ENCODE measurements around the gene S100PBP.

The S100PBP gene

DNA sequence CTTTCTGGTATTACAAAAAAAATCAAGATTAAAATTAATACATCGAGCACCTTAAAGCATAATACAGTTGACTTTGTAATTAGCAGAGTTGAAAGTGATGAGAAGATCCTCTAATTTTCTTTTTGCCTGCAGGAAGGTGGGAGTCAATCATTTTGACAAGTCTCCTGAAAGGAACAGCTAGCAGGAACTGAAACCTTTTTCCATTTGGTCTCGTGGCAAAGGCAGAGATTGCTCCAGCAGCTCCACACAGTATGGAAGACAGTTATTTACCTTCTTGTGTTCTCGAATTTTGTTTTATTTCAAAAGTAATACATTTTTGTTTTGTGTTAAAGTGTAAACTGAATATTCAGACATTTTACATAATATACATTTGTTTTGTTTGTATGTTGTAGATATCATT, 7.7 kb downstream of the S100PBP start:
- no peak for DNase-seq (ENCODE audit: low read depth in 3 of 3, low spot score in 1 of 3)

DNA sequence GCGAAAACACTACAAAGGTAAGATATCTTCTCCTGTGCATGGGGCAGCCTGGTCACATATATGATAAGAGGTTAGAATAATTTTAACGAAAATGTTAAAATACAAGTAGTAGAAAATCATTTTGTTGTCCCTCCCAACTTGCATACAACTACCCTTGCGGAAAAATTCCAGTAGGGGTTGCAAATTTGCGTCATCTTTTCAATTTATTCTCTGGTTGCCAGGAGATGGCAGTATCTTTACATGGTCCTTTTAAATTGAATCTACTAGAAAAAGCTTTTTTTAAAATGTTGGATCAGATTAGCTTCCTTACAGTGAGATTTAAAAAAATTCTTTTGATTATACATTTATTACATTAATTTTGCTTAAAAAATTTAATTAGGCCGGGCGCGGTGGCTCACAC, 10.9 kb downstream of the S100PBP start:
- DNase-seq (ENCODE audit: low read depth in 3 of 3, low spot score in 1 of 3), result no peak

DNA sequence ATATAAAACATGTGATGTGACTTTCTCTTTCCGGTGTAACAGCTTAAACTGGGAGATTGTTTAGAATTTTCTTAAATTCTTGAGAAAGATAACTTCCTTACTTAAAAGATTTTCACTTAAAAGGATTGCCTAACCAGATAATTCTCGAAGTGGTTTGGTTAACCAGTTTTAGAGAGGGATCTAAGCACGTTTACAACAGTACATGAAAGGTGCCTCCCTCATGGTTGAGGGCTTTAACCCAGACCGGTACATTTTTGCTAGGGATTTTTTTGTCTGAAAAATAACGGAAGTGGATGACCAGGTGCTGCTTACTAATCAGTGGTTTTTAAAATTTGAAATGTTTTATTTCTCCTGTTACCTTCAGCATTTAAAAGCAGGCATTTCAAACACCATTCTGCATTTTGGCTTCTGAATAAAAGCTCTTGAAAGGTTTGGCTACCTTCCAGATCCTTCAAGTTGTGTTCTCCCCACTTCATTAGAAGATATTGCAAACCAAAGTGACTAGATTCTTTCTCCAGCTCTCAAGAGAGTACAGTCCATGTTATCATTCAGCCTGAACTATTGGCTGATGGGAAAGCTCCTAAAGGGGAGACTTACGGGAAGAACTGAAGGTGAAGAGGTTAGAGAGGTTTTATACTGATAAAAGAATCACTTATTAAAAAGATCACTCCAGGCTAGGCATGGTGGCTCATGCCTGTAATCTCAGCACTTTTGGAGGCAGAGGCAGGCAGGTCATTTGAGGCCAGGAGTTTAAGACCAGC, 12.8 kb downstream of the S100PBP start:
- no peak for DNase-seq (ENCODE audit: low read depth in 3 of 3, low spot score in 1 of 3)

DNA sequence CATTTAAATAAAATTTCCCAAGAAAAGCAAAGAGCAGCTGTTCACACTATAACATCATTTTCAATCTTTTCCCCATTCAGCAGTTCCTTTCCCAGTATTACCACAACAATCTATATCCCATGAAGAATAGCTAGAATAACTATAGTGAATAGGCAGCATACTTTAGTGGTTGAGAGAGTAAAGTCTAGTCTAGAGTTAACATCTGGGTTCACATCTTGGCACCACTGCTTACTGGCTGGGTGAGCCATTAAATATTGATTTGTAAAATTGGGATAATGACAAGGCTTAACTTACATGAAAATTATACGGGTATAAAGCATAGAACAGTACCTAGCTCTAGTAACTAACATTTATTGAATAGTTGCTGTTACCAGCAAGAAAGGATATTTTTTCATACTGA, 14.4 kb downstream of the S100PBP start:
- DNase-seq (ENCODE audit: low read depth in 3 of 3, low spot score in 1 of 3), result no peak

DNA sequence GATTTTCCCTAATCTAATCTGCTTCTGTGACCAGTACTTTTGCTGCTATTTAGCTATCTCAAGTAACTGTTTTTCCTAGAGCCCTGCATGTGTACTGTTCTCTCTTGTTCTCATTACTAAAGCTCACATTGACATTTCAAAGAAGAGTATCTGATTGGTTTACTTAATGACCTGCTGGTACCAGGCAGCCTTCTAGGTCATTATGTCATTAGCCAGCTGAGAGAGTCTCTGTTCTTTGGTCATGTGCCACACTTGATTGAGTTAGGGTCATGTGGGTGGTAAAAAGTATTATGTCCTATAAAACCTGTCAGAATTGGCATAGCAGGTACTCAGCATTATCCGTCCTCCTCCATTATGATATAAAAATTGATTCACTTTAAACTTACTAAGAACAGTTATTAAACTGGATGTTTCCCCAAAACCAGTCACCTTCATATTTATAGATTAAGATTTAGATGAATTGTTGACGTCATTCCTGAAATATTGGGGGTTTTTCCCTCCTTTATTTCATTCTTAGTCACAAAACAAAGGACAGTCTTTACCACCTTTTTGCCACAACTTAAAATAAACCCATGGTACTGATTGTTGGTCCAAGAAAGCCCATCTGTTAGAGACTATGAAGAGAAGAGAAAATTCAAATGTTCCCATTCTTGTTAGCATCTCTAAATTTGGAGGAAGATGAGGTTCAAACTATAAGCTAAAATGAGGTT, 31.1 kb downstream of the S100PBP start:
- no peak for DNase-seq (ENCODE audit: low read depth in 3 of 3, low spot score in 1 of 3)

DNA sequence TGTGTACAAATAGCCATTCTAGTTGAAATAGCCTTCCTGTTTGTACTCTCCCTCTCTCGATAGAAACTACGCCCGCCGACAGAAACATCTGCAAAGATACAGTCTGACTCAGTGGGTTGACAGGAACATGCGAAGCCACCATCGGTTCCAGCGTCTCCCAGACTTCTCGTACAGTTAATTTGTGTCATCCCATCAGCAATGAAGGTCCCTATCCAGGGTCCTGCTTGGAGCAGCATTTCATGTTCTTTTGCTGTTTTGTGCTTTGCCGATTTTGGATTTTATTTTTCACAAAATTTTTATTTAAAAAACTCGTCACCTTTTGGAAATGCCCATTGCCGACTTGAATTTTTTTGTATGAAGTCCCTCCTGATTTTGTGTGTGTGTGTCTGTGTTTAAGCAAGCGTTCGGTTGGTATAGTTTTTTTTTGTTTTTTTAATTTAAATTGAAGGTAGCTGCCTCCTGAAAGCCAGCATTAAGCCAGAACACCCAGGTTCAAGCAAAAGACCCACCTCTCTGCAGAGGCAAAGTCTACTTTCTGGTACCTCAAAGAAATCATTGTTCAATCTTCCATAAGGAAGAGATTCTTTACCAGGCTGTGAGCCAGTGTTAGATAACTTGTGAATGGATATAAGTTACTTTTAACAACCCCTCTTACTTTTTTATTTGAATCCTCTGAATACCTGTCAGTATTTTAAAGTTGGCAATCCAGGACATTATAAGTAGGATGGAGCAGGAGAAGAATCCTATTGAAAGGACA, 38.6 kb downstream of the S100PBP start:
- no peak for DNase-seq (ENCODE audit: low read depth in 3 of 3, low spot score in 1 of 3)

DNA sequence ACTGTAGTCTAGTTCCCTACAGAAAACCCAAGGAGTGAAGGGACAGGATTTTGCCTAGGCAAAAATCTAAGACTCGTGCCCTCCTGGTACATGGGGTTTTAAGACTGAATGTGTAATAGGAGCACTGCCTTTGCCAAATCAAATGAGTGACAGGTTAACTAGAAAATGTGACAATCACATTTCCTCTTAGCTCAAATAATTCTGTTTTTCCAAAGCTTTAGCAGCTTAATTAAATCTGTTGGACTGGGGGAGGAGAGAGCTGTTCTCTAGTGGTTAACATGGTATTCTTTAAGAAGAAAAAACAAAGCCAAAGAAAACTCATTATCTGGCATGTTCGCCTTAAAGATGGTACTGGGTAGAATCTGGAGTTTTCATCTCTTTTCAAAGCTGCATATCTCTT, 40.7 kb downstream of the S100PBP start:
- no peak for DNase-seq (ENCODE audit: low read depth in 3 of 3, low spot score in 1 of 3)

DNA sequence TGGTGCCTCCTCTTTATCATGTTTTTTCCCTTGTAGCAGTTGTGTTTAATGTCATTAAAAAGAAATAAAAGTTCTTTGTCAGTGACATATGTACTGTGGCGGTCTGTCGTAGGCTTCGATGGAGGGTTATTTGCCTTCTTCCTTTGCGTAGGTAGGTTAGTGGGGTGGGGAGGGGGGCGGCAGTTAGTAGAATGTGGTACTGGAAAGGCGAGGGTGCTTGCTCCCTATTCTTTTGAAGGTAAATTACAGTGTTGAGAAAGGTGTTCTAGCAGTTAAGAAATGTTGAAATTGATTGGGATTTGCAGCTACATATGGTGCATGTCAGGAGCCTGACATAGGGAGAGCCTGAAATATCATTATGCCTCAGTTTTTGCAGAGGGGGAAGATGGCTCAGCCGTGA, 41.3 kb downstream of the S100PBP start:
- DNase-seq (ENCODE audit: low read depth in 3 of 3, low spot score in 1 of 3), result no peak

DNA sequence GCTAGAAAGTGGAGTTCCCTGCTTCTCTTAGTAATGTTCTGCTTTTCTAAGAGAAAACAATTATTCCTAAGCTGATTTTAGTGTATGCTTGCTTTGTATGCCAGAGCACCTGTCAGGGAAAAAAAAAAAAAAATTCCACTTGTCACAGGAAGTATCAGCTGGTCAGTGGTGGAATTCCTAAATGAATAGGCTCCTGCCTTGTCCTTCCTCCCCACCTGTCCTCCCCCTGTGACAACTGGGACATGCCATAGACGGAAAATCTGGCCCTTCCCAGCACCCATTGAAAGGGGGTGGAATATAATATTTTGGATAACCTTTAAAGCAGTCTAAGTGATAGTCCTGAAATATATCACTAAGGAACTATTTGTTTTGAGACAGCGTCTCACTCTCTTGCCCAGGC, 42.5 kb downstream of the S100PBP start:
- DNase-seq (ENCODE audit: low read depth in 3 of 3, low spot score in 1 of 3), result no peak

DNA sequence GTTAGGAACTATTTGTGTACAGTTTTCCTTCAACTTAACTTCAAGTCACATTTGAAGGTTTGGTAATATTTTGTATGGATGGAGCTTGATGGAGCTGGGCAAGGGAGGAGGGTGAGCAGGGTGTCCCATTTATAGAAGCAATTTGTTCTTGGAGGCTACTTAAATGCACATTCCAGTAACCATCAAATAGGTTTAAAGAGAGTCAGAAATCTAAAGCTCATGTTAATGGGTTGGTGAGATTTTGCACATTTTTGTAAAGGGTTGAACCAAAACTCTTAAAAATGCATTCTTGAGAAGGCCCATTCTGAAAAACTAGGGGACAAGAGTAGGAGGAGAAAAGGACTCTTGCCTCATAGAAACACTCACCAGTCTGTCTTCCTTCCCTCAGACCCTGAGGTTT, 43.1 kb downstream of the S100PBP start:
- DNase-seq (ENCODE audit: low read depth in 3 of 3, low spot score in 1 of 3), result no peak

DNA sequence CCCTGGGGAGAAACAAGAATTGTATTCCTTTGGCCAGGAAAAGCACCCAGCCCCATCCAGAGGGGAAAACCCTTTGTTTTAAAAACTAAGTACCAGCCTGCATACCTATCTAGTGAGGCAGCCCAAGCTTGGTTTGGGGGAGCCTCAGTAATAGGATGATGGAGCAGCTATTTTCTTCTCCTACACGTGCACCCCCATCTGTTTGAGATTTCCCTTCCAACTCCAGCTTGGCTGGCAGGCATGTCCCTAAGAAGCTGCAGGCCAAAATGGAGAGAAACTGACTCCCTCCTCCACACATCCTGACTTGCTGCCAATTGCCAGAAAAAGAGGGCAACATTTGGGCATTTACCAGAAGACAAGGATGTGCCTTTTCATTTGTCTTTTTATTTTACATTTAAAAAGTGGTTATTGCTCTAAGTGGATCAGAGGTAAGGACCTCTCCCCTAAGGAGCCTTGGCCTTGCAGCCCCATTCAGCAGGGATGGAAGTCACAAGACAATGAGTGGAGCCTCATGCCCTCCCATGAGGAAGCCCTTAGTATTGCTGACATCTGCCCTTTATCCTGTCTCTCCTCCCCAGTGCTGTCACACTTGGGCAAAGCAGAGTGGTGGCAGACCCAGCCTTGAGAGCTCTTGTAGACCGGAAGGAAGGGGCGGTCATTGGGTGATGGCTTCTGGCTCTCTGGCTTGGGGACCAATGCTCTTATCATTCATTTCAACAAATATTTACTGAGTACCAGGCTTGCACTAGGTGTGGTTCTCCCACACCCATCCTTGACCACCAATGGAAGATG, 44.6 kb downstream of the S100PBP start:
- no peak for DNase-seq (ENCODE audit: low read depth in 3 of 3, low spot score in 1 of 3)

DNA sequence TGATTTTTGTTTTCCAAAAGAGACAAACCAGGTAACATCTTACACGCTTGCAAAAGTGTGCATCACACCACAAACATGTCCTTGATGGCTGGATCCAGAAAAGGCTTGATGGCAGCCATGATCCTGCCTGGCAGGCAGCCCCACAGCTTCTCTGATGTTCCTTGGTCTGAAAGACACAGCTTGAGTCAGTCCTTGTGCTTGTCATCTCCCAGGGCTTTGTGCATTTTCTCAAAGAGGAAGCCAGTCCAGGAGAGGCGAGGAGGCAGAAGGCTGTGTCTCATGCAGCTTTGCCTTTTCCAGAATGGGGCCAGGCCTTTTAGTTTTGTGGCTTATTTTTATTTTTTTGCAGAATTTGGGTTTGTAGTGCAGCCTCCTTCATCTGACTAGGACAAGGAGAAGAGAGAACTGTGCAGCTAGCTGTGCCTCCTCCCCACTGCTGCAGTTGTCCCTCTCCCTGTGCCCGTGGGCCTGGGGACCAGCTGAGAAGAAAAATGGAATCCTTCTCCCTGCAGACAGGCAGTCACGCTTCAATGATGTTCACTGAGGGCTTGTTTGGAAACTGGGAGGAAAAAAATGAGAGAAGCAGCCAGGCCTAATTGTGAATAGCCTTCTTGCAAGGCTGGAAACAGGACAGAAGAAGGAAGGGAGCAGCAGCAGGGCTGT, 45.9 kb downstream of the S100PBP start:
- DNase-seq (ENCODE audit: low read depth in 3 of 3, low spot score in 1 of 3), result no peak

DNA sequence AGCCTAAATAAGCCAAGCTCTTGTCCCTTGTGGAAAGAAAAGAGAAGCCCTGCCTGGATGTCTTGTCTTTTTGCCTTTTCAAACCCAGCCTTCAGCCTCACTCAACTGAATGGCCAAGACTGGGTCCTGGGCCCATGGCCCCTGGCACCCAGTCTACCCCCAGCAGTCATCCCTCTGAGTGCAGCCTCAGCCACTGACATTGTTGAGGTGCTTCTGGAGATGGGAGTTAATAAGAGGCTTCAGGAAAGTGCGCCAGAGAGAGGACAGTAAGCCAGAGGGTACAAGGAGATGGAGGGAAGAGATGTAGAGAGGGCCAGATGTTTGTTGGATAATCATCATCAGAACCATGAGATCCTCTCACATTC, 46.4 kb downstream of the S100PBP start:
- no peak for DNase-seq (ENCODE audit: low read depth in 3 of 3, low spot score in 1 of 3)

DNA sequence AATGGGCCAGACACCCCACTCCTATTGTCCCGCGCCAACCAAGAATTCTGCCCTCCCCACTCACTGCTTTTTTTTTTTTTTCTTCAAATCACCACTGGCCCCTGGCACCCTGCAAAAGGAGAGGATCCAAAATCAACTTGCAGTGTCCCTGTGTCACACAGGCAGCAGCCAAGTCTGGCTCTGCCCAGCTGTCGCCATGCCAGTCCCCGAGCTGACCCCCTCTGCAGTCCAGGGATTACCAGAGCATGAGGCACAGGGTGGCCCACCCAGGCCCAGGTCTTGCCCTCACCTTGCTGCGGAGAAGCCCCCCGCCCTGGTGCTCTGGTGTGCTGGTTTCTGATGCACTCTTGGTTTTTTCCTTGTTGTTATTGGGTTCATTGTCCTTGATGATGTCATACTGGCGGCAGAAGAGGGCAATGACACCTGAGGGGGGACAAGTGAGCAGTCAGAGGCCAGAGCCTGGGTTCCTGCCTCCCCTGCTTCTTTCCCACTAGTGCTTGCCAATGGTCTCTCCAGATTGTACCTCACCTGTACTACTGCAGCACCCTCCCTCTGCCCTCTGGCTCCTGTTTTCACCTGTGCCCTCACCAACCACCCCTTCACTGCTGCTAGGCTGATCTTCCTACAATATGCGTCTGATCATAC, 47.0 kb downstream of the S100PBP start:
- DNase-seq (ENCODE audit: low read depth in 3 of 3, low spot score in 1 of 3), result no peak

DNA sequence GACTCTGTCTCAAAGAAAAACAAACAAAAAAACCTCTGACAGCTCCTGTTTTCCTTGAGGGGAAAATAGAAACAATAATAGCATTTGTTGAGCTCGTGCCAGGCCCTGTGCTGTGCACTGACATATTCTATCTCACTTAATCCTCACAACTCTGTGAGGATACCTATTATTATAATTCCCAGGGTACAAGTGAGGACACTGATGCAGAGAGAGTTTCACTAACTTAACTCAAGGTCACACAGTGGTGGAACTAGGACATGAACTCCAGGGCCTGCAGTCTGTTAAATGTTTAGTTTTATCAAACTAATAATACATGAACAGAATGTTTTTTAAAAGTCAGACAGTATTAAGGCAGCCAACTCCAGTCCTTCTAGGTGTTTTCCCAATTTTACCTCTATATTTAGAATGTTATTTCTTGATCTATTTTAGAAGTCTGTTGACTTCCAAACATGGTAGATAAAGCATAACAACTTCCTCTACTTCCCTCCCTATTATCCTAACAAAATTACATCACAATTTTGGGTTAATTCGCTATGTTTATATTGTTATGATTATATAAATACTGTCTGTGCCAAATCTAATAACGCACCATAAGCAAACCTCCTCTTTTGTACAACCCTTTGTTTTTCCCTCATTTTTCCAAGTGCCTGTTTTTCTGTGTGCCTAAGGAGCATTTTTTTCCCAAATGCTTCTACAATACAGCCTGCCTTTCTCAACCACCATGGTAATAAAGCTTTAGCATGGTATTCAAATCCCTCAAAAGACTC, 48.4 kb downstream of the S100PBP start:
- DNase-seq (ENCODE audit: low read depth in 3 of 3, low spot score in 1 of 3), result no peak

DNA sequence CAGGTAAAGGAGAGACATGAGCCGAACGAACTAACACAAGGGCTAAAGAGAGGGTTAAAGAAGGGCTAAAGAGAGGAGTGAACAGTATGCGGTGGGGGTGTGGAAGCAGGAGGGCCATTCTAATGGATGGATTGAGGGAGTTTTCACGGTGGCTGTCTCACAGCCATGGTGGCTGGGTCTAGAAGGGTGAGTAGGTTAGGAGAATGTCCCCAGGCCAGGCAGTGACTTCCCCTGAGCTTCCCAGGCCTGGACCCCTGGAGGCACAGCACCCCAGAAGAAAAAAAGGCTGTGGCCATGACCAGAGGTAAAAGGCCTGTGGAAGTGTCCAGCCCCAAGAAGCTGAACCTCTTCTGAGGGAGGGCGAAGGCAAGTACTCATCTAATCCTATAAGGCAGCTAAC, 49.7 kb downstream of the S100PBP start:
- no peak for DNase-seq (ENCODE audit: low read depth in 3 of 3, low spot score in 1 of 3)

DNA sequence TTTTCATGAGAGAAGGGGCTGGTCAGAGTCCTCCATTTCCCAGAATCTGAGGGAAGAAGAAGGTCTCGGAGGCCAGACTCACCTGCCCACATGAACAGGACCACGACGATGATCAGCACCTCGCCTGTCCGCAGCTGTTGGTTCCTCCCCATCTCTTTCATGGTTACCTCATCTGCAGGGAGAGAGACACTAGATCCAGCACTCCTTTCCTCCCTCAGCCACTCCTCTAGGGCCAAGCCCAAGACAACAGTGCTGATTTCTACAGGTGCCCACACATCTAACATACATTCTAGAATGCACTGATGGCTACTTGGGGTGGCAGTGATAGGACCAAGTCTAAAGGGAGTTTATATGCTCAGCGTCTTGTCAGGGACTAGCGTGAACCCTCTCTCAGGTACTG, 50.2 kb downstream of the S100PBP start:
- DNase-seq (ENCODE audit: low read depth in 3 of 3, low spot score in 1 of 3), result no peak

DNA sequence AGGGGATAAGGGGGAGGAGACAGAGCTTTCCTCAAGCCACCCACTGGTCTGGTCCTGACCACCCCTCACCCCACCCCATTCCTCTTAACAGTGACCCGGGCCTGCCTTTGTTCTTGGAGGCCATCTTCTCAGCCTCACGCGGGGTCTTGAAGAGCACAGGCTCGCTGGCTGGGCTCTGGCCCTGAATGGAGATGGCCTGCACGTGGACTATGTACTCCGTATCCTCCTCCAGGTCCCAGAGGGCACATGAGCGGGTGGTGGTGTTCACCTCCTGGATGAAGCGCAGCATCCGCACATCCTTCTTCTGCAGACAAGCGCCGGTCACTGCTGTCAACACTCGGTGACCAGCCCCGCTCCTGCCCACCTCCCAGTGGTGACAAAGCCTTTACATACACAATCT, 50.6 kb downstream of the S100PBP start:
- no peak for DNase-seq (ENCODE audit: low read depth in 3 of 3, low spot score in 1 of 3)

DNA sequence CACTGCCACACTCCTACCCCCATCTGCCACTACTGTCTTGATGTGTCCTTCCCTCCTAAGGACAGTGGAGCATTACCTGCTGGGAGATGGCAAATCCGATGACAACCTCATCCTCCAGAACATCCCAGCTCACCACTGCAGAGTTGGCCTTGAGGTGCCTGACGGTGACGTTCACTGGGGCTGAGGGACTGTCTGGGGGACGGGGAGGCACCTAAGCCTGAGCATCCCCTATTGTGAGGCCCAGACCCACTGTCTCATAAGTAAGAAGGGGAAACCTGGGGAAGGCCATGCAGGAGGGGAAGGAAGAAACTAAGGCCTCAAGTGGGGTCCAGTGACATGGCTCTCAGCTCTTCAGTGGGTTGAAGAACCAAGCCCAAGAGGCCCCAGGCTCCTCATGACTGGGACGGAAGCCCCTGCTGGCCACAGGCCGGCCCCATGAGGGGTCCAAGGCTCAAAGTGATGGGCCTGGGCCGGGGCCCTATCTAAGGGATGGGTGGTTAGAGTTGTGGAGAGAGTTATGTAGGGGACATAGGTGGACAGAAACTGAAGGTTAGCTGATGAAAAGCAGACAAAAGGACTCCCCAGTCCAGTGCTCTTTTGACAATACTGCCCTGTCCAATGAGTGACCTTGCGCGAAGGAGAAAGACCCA, 51.5 kb downstream of the S100PBP start:
- no peak for DNase-seq (ENCODE audit: low read depth in 3 of 3, low spot score in 1 of 3)

All from stimulated activated CD4-positive, alpha-beta T cell treated with anti-CD3 and anti-CD28 coated beads, TNF-alpha, amount 100 ng/mL, for 1 hour (primary cell).